Liver (tissue), 9 donors: ENCODE data around the gene KCTD19. TPM values are rescaled to one million over a fixed set of nuclear protein-coding genes. Genes with fewer than 3 reads are reported as not detected.

Source experiments
- DNase-seq: peaks from one replicate; pipeline ENCODE4 v3.0.0-alpha.2; 2017; ENCODE audit warnings: low spot score
- H3K27ac ChIP-seq, 2 donors: one replicate each; pipeline ENCODE4 v1.7.0; 2013; ENCODE audit warnings: inconsistent platforms in 2 of 2, low read length in 2 of 2, control low read depth in 1 of 2, low read depth in 1 of 2, mild to moderate bottlenecking in 1 of 2
- H3K27me3 ChIP-seq, 4 donors: one replicate each; pipeline versions ENCODE4 v1.6.1 to v1.7.0; 2013; ENCODE audit warnings: low read length in 3 of 4, inconsistent platforms in 1 of 4, mild to moderate bottlenecking in 1 of 4, moderate library complexity in 1 of 4; ENCODE audit not compliant: control insufficient read depth in 4 of 4, insufficient read depth in 4 of 4
- H3K36me3 ChIP-seq, 4 donors: one replicate each; pipeline versions ENCODE4 v1.6.1 to v1.7.0; 2013; ENCODE audit warnings: low read length in 3 of 4, mild to moderate bottlenecking in 3 of 4, low read depth in 1 of 4, moderate library complexity in 1 of 4; ENCODE audit not compliant: control insufficient read depth in 4 of 4, insufficient read depth in 3 of 4
- H3K4me1 ChIP-seq, 4 donors: one replicate each; pipeline versions ENCODE4 v1.6.1 to v1.7.0; 2013; ENCODE audit warnings: low read length in 3 of 4, mild to moderate bottlenecking in 3 of 4, moderate library complexity in 1 of 4; ENCODE audit not compliant: control insufficient read depth in 4 of 4, insufficient read depth in 4 of 4
- H3K4me3 ChIP-seq, 3 donors: one replicate each; pipeline versions ENCODE4 v1.6.1 to v1.7.0; 2013; ENCODE audit warnings: low read length in 3 of 3, control low read depth in 1 of 3, low read depth in 1 of 3, mild to moderate bottlenecking in 1 of 3
- H3K9ac ChIP-seq, 2 donors: one replicate each; pipeline ENCODE4 v1.7.0; 2013; ENCODE audit warnings: low read length in 2 of 2, mild to moderate bottlenecking in 2 of 2, moderate library complexity in 2 of 2, control low read depth in 1 of 2, low read depth in 1 of 2
- H3K9me3 ChIP-seq, 4 donors: one replicate each; pipeline versions ENCODE4 v1.6.1 to v1.7.0; 2013; ENCODE audit warnings: low read length in 3 of 4; ENCODE audit not compliant: control insufficient read depth in 4 of 4
- FOXA1 ChIP-seq: IDR thresholded peaks from 2 replicates; pipeline ENCODE4 v1.6.1; 2016; ENCODE audit warnings: antibody characterized with exemption
- FOXA2 ChIP-seq: IDR thresholded peaks from 2 replicates; pipeline ENCODE4 v1.6.1; 2016; ENCODE audit warnings: antibody characterized with exemption
- GABPA ChIP-seq, 2 donors: IDR thresholded peaks in 1 of 2; conservative IDR thresholded peaks in 1 of 2; 2 replicates each; pipeline ENCODE4 v1.6.1; 2016; ENCODE audit warnings: antibody characterized with exemption in 2 of 2, mild to moderate bottlenecking in 1 of 2, moderate library complexity in 1 of 2
- HNF4A ChIP-seq, 2 donors: conservative IDR thresholded peaks; 2 replicates each; pipeline ENCODE4 v1.6.1; 2016; ENCODE audit warnings: antibody characterized with exemption in 2 of 2, mild to moderate bottlenecking in 2 of 2
- HNF4G ChIP-seq: IDR thresholded peaks from 2 replicates; pipeline ENCODE4 v1.6.1; 2016; ENCODE audit warnings: antibody characterized with exemption
- JUND ChIP-seq, 2 donors: IDR thresholded peaks; 2 replicates each; pipeline ENCODE4 v1.6.1; 2016; ENCODE audit warnings: antibody characterized with exemption in 2 of 2
- NR2F2 ChIP-seq: IDR thresholded peaks from 2 replicates; pipeline ENCODE4 v1.6.1; 2016; ENCODE audit warnings: antibody characterized with exemption
- SP1 ChIP-seq: IDR thresholded peaks from 2 replicates; pipeline ENCODE4 v1.6.1; 2018; ENCODE audit warnings: antibody characterized with exemption, mild to moderate bottlenecking
- TAF1 ChIP-seq: conservative IDR thresholded peaks from 2 replicates; pipeline ENCODE4 v1.6.1; 2016; ENCODE audit warnings: antibody characterized with exemption, mild to moderate bottlenecking
- YY1 ChIP-seq: IDR thresholded peaks from 2 replicates; pipeline ENCODE4 v1.6.1; 2016; ENCODE audit warnings: antibody characterized with exemption, mild to moderate bottlenecking
- WGBS: extraction: QIAGEN DNeasy Blood & Tissue Kit; methylation state at CpG from one replicate; pipeline ENCODE4 v1.1.7; 2013; 5-methylcytosine and 5-hydroxymethylcytosine counted together
- polyA plus RNA-seq, 2 donors: library from polyadenylated mRNA; stranded (reverse) in 1 of 2; unstranded in 1 of 2; fragments of 200-250 nt in 1 of 2; fragments of >200 nt in 1 of 2; fragmentation: Nextera tagmentation in 1 of 2; extraction: Ambion mirVana in 1 of 2; gene quantifications; one replicate each; pipeline versions ENCODE4 v1.2.1 to v1.2.3, GENCODE V29; 2013 to 2015
- total RNA-seq, 2 donors: library from RNA; depleted of rRNA; stranded (reverse); fragments of >200 nt; gene quantifications; one replicate each; pipeline ENCODE4 v1.2.3, GENCODE V29; 2014
- TF ChIP-seq, protein P1 (sequence below): IDR thresholded peaks from 2 replicates; pipeline ENCODE4 v1.6.1; 2016; ENCODE audit warnings: antibody characterized with exemption
- TF ChIP-seq, protein P2 (sequence below): fragments of 150-350 bp; IDR thresholded peaks from 2 replicates; pipeline ENCODE4 v1.5.1; 2017; ENCODE audit warnings: improper control_type of control experiment, low read depth, low read length; ENCODE audit not compliant: missing input control
- TF ChIP-seq, protein P3 (sequence below): IDR thresholded peaks from 2 replicates; pipeline ENCODE4 v1.6.1; 2016; ENCODE audit warnings: antibody characterized with exemption
- donor health status: healthy.
- donor health status: healthy.
- donor health status: healthy.
- donor health status: healthy.
- donor health status: healthy.

The KCTD19 gene
- total and polyA plus RNA-seq, 4 donors = 0.28 TPM; not detected in 3

DNA sequence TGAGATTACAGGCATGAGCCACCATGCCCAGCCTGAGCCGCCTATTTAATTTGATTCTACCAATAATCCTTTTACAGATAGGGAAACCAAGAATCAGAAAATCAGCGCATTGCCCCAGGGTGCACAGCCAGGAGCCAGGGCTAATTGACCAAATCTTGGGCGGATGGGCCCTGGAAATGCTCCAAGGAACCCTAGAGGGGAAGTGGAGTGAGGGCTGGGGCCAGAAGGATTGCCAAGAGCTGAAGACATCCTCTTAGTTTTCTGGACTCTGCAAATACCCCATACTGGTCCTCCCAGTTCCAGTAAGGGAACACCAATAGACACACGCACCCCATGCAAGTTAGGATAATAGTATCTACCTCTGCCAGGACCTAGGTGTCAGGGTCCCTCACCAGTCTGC lies 83.1 kb downstream of the KCTD19 start:
- peak overlapping the region; percentile 80 to 88 for H3K27ac ChIP-seq
- no peak overlapping the region for H3K4me3 ChIP-seq
- H3K9me3 ChIP-seq = no peaks in the 10 kb centered on the region
- WGBS = 68% methylated on average over 4 of the region's 4 CpGs
- peaks cover 13 to 44% (median 31%) of the 10 kb centered on the region in 4 donors for H3K4me1 ChIP-seq
- no peak overlapping the region for H3K9ac ChIP-seq
- H3K27me3 ChIP-seq = peaks cover 0 to 3% (median 0%) of the 10 kb centered on the region in 4 donors
- H3K36me3 ChIP-seq = peaks cover 0 to 5% (median 0%) of the 10 kb centered on the region in 4 donors
- TF ChIP-seq HNF4G (no peak), JUND (IDR thresholded peaks at IDR 0.05) (no peak), HNF4A (conservative IDR thresholded peaks at IDR 0.05) (no peak), YY1 (no peak), NR2F2 (no peak), TAF1 (no peak), FOXA2 (no peak), SP1 (no peak), GABPA (IDR thresholded peaks at IDR 0.05 in 1 of 2, conservative IDR thresholded peaks at IDR 0.05 in 1 of 2) (no peak)
- TF ChIP-seq, protein P1, sequence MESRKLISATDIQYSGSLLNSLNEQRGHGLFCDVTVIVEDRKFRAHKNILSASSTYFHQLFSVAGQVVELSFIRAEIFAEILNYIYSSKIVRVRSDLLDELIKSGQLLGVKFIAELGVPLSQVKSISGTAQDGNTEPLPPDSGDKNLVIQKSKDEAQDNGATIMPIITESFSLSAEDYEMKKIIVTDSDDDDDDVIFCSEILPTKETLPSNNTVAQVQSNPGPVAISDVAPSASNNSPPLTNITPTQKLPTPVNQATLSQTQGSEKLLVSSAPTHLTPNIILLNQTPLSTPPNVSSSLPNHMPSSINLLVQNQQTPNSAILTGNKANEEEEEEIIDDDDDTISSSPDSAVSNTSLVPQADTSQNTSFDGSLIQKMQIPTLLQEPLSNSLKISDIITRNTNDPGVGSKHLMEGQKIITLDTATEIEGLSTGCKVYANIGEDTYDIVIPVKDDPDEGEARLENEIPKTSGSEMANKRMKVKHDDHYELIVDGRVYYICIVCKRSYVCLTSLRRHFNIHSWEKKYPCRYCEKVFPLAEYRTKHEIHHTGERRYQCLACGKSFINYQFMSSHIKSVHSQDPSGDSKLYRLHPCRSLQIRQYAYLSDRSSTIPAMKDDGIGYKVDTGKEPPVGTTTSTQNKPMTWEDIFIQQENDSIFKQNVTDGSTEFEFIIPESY = no peak
- TF ChIP-seq, protein P2, sequence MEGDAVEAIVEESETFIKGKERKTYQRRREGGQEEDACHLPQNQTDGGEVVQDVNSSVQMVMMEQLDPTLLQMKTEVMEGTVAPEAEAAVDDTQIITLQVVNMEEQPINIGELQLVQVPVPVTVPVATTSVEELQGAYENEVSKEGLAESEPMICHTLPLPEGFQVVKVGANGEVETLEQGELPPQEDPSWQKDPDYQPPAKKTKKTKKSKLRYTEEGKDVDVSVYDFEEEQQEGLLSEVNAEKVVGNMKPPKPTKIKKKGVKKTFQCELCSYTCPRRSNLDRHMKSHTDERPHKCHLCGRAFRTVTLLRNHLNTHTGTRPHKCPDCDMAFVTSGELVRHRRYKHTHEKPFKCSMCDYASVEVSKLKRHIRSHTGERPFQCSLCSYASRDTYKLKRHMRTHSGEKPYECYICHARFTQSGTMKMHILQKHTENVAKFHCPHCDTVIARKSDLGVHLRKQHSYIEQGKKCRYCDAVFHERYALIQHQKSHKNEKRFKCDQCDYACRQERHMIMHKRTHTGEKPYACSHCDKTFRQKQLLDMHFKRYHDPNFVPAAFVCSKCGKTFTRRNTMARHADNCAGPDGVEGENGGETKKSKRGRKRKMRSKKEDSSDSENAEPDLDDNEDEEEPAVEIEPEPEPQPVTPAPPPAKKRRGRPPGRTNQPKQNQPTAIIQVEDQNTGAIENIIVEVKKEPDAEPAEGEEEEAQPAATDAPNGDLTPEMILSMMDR = no peak
- TF ChIP-seq, protein P3, sequence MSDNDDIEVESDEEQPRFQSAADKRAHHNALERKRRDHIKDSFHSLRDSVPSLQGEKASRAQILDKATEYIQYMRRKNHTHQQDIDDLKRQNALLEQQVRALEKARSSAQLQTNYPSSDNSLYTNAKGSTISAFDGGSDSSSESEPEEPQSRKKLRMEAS = no peak
- DNase-seq = no peak

DNA sequence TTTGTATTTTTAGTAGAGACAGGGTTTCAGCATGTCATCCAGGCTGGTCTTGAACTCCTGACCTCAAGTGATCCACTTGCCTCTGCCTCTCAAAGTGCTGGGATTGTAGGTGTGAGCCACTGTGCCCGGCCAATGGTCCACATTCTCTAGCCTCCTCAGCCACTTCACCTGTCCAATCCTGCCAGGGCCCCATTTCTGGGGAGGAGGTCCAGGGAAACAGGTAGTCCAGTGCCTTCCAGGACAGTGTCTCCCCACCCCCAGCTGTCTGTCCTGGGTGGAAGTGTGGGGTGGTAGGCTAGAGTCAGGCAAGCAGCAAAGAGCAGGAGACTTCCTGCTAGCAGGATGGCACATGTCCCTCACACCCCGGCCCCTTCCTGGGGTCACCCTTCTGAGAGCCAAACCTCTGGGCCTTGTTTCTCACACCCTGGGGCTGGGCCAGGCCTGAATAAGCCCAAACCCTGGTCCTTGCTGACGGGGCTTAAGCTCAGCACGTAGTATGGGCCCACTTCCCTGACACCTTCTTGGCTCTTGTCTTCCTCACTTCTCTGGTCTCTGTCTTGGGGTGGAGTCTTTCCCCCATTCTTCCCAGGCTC lies 84.3 kb downstream of the KCTD19 start:
- H3K27ac ChIP-seq = peak overlapping the region in 1 of 2 donors; percentile 8
- H3K9ac ChIP-seq = peak overlapping the region in 1 of 2 donors; percentile 17
- peaks cover 0 to 11% (median 0%) of the 10 kb centered on the region in 4 donors for H3K36me3 ChIP-seq
- H3K27me3 ChIP-seq = no peaks in the 10 kb centered on the region
- H3K4me3 ChIP-seq = no peak overlapping the region
- no peak for DNase-seq
- TF ChIP-seq FOXA1 (no peak), GABPA (IDR thresholded peaks at IDR 0.05 in 1 of 2, conservative IDR thresholded peaks at IDR 0.05 in 1 of 2) (no peak), FOXA2 (no peak)
- H3K9me3 ChIP-seq = no peaks in the 10 kb centered on the region
- WGBS = 81% methylated on average over 4 of the region's 4 CpGs
- peaks cover 9 to 35% (median 23%) of the 10 kb centered on the region in 4 donors for H3K4me1 ChIP-seq
